Measurements from ENCODE around the gene GABRB2. TPM values are rescaled to one million over a fixed set of nuclear protein-coding genes. Genes with fewer than 3 reads are reported as not detected.

The GABRB2 gene
- total RNA-seq, 1 experiment from 2014 or later: not detected

DNA sequence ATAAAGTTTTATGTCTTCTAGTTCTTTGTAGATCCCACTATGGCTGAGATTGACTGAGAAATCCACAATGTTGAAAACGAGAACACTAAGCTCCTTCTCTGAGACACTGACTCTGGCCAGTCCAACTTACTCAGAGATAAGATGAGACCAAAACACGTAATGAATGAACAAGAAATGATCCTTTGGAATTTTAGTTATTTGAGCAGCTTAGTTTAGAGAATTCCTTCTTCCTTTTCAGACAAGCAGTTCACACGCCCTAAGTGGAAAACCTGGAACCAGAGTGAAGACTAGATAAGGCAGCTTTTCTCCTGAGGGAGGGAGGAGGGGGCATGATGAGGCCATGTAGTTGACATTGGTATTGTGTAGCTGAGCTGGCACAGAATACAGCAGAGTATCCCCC, 139.6 kb downstream of the GABRB2 start:
- Histone ChIP-seq H3K79me2 (ENCODE audit: insufficient read depth, low read length) (no peaks in the 10 kb centered on the region), H3K9ac (ENCODE audit: low read length) (no peak overlapping the region), H2AFZ (ENCODE audit: low read depth, low read length, poor library complexity, severe bottlenecking) (no peak overlapping the region), H3K4me2 (ENCODE audit: low read length) (no peak overlapping the region), H3K4me3 (replicated peaks in 1 of 2; ENCODE audit: low read depth in 1 of 2, low read length in 2 of 2) (no peak overlapping the region), H3K9me3 (ENCODE audit: control insufficient read depth in 1 of 2, insufficient read depth in 1 of 2, low read depth in 1 of 2, low read length in 2 of 2) (peaks cover 0 to 10% of the 10 kb centered on the region in 2 experiments; a peak in 2 of 4 replicates), H3K36me3 (ENCODE audit: control insufficient read depth in 1 of 2, insufficient read depth in 2 of 2, low read length in 2 of 2) (no peaks in the 10 kb centered on the region), H3K9me2 (ENCODE audit: insufficient read depth) (no peaks in the 10 kb centered on the region), H3K4me1 (ENCODE audit: control insufficient read depth in 1 of 2, insufficient read depth in 2 of 2, low read length in 2 of 2) (no peaks in the 10 kb centered on the region), H3K27ac (ENCODE audit: low read depth, low read length) (no peak overlapping the region), H4K20me1 (ENCODE audit: insufficient read depth) (no peaks in the 10 kb centered on the region; the same call in 1 of the 2 replicates), H3K27me3 (ENCODE audit: insufficient read depth, low read length) (no peaks in the 10 kb centered on the region)
- no TSS peak for BruUV-seq (replicated peaks)
- DNase-seq (ENCODE audit: low read depth, low spot score) (no peak), ATAC-seq (no peak)
- TF ChIP-seq CBX3 (IDR thresholded peaks at IDR 0.05; ENCODE audit: low read depth): no peak
- no peak for TF ChIP-seq ZNF274 (IDR thresholded peaks at IDR 0.05; ENCODE audit: low read depth, low read length)
- TF ChIP-seq EZH2 (IDR thresholded peaks at IDR 0.05): no peak
- no peak for TF ChIP-seq YY1 (IDR thresholded peaks at IDR 0.05; ENCODE audit: extremely low read depth, insufficient replicate concordance, low read depth, low read length)
- TF ChIP-seq EGR1 (IDR thresholded peaks at IDR 0.05; ENCODE audit: low read depth): no peak
- TF ChIP-seq, protein P1, sequence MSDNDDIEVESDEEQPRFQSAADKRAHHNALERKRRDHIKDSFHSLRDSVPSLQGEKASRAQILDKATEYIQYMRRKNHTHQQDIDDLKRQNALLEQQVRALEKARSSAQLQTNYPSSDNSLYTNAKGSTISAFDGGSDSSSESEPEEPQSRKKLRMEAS (IDR thresholded peaks at IDR 0.05): no peak
- TF ChIP-seq, protein P2, sequence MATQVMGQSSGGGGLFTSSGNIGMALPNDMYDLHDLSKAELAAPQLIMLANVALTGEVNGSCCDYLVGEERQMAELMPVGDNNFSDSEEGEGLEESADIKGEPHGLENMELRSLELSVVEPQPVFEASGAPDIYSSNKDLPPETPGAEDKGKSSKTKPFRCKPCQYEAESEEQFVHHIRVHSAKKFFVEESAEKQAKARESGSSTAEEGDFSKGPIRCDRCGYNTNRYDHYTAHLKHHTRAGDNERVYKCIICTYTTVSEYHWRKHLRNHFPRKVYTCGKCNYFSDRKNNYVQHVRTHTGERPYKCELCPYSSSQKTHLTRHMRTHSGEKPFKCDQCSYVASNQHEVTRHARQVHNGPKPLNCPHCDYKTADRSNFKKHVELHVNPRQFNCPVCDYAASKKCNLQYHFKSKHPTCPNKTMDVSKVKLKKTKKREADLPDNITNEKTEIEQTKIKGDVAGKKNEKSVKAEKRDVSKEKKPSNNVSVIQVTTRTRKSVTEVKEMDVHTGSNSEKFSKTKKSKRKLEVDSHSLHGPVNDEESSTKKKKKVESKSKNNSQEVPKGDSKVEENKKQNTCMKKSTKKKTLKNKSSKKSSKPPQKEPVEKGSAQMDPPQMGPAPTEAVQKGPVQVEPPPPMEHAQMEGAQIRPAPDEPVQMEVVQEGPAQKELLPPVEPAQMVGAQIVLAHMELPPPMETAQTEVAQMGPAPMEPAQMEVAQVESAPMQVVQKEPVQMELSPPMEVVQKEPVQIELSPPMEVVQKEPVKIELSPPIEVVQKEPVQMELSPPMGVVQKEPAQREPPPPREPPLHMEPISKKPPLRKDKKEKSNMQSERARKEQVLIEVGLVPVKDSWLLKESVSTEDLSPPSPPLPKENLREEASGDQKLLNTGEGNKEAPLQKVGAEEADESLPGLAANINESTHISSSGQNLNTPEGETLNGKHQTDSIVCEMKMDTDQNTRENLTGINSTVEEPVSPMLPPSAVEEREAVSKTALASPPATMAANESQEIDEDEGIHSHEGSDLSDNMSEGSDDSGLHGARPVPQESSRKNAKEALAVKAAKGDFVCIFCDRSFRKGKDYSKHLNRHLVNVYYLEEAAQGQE (IDR thresholded peaks at IDR 0.05; ENCODE audit: low read depth): no peak
- TF ChIP-seq POLR2A (IDR thresholded peaks at IDR 0.05; ENCODE audit: borderline replicate concordance, extremely low read depth, insufficient read depth, insufficient read length): no peak
- no peak for TF ChIP-seq FOSL1 (IDR thresholded peaks at IDR 0.05; ENCODE audit: low read depth)
- no peak for TF ChIP-seq SP1 (IDR thresholded peaks at IDR 0.05; ENCODE audit: low read depth)
- no peak for TF ChIP-seq ZFX (IDR thresholded peaks at IDR 0.05)
- TF ChIP-seq, protein P3, sequence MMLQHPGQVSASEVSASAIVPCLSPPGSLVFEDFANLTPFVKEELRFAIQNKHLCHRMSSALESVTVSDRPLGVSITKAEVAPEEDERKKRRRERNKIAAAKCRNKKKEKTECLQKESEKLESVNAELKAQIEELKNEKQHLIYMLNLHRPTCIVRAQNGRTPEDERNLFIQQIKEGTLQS (IDR thresholded peaks at IDR 0.05): no peak
- TF ChIP-seq, protein P4, sequence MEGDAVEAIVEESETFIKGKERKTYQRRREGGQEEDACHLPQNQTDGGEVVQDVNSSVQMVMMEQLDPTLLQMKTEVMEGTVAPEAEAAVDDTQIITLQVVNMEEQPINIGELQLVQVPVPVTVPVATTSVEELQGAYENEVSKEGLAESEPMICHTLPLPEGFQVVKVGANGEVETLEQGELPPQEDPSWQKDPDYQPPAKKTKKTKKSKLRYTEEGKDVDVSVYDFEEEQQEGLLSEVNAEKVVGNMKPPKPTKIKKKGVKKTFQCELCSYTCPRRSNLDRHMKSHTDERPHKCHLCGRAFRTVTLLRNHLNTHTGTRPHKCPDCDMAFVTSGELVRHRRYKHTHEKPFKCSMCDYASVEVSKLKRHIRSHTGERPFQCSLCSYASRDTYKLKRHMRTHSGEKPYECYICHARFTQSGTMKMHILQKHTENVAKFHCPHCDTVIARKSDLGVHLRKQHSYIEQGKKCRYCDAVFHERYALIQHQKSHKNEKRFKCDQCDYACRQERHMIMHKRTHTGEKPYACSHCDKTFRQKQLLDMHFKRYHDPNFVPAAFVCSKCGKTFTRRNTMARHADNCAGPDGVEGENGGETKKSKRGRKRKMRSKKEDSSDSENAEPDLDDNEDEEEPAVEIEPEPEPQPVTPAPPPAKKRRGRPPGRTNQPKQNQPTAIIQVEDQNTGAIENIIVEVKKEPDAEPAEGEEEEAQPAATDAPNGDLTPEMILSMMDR (IDR thresholded peaks at IDR 0.05 in 2 of 3, conservative IDR thresholded peaks at IDR 0.05 in 1 of 3; ENCODE audit: borderline replicate concordance in 1 of 3, insufficient read depth in 1 of 3, low read depth in 2 of 3, low read length in 2 of 3): no peak
- TF ChIP-seq, protein P5, sequence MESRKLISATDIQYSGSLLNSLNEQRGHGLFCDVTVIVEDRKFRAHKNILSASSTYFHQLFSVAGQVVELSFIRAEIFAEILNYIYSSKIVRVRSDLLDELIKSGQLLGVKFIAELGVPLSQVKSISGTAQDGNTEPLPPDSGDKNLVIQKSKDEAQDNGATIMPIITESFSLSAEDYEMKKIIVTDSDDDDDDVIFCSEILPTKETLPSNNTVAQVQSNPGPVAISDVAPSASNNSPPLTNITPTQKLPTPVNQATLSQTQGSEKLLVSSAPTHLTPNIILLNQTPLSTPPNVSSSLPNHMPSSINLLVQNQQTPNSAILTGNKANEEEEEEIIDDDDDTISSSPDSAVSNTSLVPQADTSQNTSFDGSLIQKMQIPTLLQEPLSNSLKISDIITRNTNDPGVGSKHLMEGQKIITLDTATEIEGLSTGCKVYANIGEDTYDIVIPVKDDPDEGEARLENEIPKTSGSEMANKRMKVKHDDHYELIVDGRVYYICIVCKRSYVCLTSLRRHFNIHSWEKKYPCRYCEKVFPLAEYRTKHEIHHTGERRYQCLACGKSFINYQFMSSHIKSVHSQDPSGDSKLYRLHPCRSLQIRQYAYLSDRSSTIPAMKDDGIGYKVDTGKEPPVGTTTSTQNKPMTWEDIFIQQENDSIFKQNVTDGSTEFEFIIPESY (IDR thresholded peaks at IDR 0.05; ENCODE audit: extremely low read depth, insufficient replicate concordance, low read length): no peak
- POLR2A ChIA-PET: no interaction called here
- intact Hi-C loops (cut with micrococcal nuclease): no loop called here
- RAD21 ChIA-PET (ENCODE audit: low non-redundant PET in 1 of 2, low total read pairs in 2 of 2, uncharacterized antibody in 2 of 2, unreplicated experiment in 2 of 2): no interaction called here
- CTCF ChIA-PET: no interaction called here
